OCI-LY1 (cell line): ENCODE data around the gene WNT7B.

Source experiments
- EZH2 ChIP-seq: fragments of 200-600 bp; sonication (generic), shearing (Covaris generic); IDR thresholded peaks from 2 replicates; pipeline ENCODE4 v1.8.0; 2017; ENCODE audit warnings: borderline replicate concordance, mixed run types, mild to moderate bottlenecking, antibody characterized with exemption, low read length, moderate library complexity, mixed read lengths
- TF ChIP-seq, protein P1 (sequence below): fragments of 200-600 bp; sonication (generic), shearing (Covaris generic); IDR thresholded peaks from 2 replicates; pipeline ENCODE4 v1.5.1; 2017; ENCODE audit warnings: mild to moderate bottlenecking, antibody characterized with exemption, low read length, moderate library complexity, mixed read lengths

- TF ChIP-seq, protein P1, sequence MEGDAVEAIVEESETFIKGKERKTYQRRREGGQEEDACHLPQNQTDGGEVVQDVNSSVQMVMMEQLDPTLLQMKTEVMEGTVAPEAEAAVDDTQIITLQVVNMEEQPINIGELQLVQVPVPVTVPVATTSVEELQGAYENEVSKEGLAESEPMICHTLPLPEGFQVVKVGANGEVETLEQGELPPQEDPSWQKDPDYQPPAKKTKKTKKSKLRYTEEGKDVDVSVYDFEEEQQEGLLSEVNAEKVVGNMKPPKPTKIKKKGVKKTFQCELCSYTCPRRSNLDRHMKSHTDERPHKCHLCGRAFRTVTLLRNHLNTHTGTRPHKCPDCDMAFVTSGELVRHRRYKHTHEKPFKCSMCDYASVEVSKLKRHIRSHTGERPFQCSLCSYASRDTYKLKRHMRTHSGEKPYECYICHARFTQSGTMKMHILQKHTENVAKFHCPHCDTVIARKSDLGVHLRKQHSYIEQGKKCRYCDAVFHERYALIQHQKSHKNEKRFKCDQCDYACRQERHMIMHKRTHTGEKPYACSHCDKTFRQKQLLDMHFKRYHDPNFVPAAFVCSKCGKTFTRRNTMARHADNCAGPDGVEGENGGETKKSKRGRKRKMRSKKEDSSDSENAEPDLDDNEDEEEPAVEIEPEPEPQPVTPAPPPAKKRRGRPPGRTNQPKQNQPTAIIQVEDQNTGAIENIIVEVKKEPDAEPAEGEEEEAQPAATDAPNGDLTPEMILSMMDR = no peak
- TF ChIP-seq EZH2 = no peak
Measured at GRCh38 chr22:45912910-45913309, 64.1 kb downstream of the WNT7B start.
